SJCRH30 (cell line): Measurements from ENCODE around the gene HOXC11. TPM values are rescaled to one million over a fixed set of nuclear protein-coding genes. Genes with fewer than 3 reads are reported as not detected.
A peak's percentile ranks its signal among the peaks of the same experiment; 100 is the strongest.

ENCODE experiments used
- DNase-seq, 2 experiments: peaks; one replicate each; pipeline ENCODE4 v3.0.0-alpha.2; 2015 to 2020
- H3K27ac ChIP-seq: fragments of 250-450 bp; sonication (Bioruptor Pico); 2 replicates; pipeline ENCODE4 v1.5.1; 2020; ENCODE audit warnings: mild to moderate bottlenecking, moderate library complexity
- H3K27me3 ChIP-seq: fragments of 250-450 bp; sonication (Bioruptor Pico); 2 replicates; pipeline ENCODE4 v1.5.1; 2020; ENCODE audit warnings: mild to moderate bottlenecking, moderate library complexity
- H3K36me3 ChIP-seq: fragments of 250-450 bp; sonication (Bioruptor Pico); 2 replicates; pipeline ENCODE4 v1.5.1; 2020; ENCODE audit warnings: mild to moderate bottlenecking, moderate library complexity
- H3K4me1 ChIP-seq: fragments of 250-450 bp; sonication (Bioruptor Pico); 2 replicates; pipeline ENCODE4 v1.5.1; 2020; ENCODE audit warnings: mild to moderate bottlenecking, moderate library complexity
- H3K4me3 ChIP-seq: fragments of 250-450 bp; sonication (Bioruptor Pico); 2 replicates; pipeline ENCODE4 v1.5.1; 2020; ENCODE audit warnings: mild to moderate bottlenecking, moderate library complexity
- H3K9me3 ChIP-seq: fragments of 250-450 bp; sonication (Bioruptor Pico); replicated peaks from 2 replicates; pipeline ENCODE4 v1.5.1; 2020; ENCODE audit warnings: mild to moderate bottlenecking, moderate library complexity
- total RNA-seq: library from RNA; depleted of rRNA; stranded (reverse); fragments of >200 nt; shearing (Covaris generic); gene quantifications from 2 replicates; pipeline ENCODE4 v1.2.3, GENCODE V29; 2014

HOXC11 gene
- total RNA-seq, 1 experiment from 2014 or later, result 1.1 TPM

- no peaks in the 10 kb centered on the region for H3K4me1 ChIP-seq
- no peak overlapping the region for H3K4me3 ChIP-seq
- no peaks in the 10 kb centered on the region for H3K36me3 ChIP-seq
- H3K27me3 ChIP-seq, result peaks cover 42% of the 10 kb centered on the region
- no peaks in the 10 kb centered on the region for H3K9me3 ChIP-seq
- peak; percentile 74 to 91 for DNase-seq
- no peak overlapping the region for H3K27ac ChIP-seq
Measured at GRCh38 chr12:54005853-54006558, 33.1 kb downstream of the HOXC11 start.

DNA sequence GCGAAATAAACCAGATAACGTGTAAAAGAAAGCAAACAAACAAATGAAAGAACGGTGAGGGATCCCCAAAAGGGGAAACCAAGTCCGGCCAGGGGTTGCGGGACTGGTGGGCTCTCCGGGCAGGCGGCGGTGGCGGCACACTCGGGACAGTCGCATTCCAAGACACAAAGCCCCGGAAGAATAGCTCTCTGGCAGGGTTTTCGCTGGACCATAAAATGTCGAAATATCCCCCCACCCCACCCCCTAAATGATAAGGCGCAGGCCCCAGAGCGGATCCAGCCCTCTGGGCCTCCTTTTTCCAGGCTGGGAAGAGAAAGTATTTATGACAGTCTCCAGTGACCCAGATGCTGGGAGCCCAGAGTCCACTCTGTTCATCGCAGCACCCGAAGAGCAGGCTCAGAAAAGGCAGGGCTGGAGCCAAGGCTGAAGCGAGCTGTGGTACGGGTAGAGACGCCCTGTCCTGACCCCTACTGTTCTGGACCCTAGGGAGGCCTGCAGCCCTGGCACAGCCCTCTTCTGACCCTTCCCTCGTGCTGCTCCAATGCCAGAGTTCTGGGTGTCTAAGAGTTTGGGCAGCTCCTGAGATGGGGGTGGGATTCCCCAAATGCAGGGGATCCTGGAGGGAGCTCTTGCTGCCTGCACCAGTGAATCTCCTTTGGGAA is 33.8 kb downstream of the HOXC11 start:
- H3K4me1 ChIP-seq, result no peaks in the 10 kb centered on the region
- H3K36me3 ChIP-seq, result no peaks in the 10 kb centered on the region
- no peak overlapping the region for H3K27ac ChIP-seq
- no peak overlapping the region for H3K4me3 ChIP-seq
- H3K27me3 ChIP-seq, result peaks cover 47% of the 10 kb centered on the region
- no peak for DNase-seq
- no peaks in the 10 kb centered on the region for H3K9me3 ChIP-seq

GRCh38 chr12:54007538-54008259 is 34.8 kb downstream of the HOXC11 start:
- DNase-seq, result no peak
- Histone ChIP-seq H3K27me3 (peaks cover 47% of the 10 kb centered on the region), H3K9me3 (no peaks in the 10 kb centered on the region), H3K4me3 (no peak overlapping the region), H3K27ac (no peak overlapping the region), H3K4me1 (no peaks in the 10 kb centered on the region), H3K36me3 (no peaks in the 10 kb centered on the region)

GRCh38 chr12:54008260-54008552 is 35.3 kb downstream of the HOXC11 start:
- no peak for DNase-seq
- Histone ChIP-seq H3K9me3 (no peaks in the 10 kb centered on the region), H3K36me3 (no peaks in the 10 kb centered on the region), H3K4me1 (no peaks in the 10 kb centered on the region), H3K27me3 (peaks cover 47% of the 10 kb centered on the region), H3K27ac (no peak overlapping the region), H3K4me3 (no peak overlapping the region)

- H3K4me1 ChIP-seq, result no peaks in the 10 kb centered on the region
- H3K27ac ChIP-seq, result no peak overlapping the region
- no peaks in the 10 kb centered on the region for H3K36me3 ChIP-seq
- H3K27me3 ChIP-seq, result peaks cover 47% of the 10 kb centered on the region
- H3K9me3 ChIP-seq, result no peaks in the 10 kb centered on the region
- DNase-seq, result no peak
- H3K4me3 ChIP-seq, result no peak overlapping the region
Measured at GRCh38 chr12:54009171-54010052, 36.5 kb downstream of the HOXC11 start.

DNA sequence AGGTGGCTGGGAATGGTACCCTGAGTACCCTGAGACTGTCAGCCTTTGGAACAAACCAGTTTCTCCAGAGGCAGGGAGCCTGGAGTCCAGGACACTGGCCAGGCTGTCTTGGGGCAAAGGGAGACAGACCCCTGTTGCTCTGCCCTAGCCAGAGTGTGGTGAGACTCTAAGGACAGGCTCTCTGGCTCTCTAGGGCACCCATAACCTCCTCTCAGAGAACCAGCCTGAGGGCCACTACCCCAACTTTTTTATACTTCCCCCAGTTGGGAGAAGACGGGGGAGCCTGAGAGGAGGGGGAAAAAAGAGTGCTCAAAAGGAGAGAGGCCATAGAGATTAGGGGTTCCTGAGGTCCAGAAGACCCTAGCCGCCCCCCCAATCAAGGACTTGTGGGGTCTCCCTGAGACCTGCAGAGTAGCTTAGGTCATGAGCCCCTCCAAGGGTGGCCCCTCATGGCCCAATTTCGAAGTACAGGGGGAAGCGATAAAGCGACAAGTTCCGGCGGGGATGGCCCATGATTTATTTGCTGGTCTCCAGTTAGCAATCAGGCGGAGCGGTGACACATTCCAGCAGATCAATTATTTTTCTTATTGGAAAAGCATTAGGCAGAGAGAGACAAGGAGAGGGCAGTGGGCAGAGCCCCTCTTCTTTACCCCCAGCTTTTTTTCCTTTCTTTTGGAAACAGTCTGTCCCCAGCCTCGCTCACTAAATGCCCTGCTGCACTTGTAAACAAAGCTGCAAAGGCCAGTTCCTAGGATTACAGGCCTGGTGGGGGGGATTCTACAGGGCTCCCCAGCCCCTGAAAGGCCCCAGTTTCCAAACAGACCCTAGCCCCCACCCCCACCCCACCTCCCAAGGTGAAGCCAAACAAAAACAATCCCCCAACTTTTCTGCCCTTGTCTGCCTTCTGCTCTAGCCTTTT is 37.4 kb downstream of the HOXC11 start:
- H3K4me1 ChIP-seq, result no peaks in the 10 kb centered on the region
- DNase-seq, result no peak
- no peaks in the 10 kb centered on the region for H3K9me3 ChIP-seq
- H3K36me3 ChIP-seq, result no peaks in the 10 kb centered on the region
- no peak overlapping the region for H3K4me3 ChIP-seq
- no peak overlapping the region for H3K27ac ChIP-seq
- H3K27me3 ChIP-seq, result peaks cover 47% of the 10 kb centered on the region

- no peak for DNase-seq
- peaks cover 2% of the 10 kb centered on the region; the same call in 1 of the 2 replicates for H3K4me1 ChIP-seq
Measured at GRCh38 chr12:54010972-54011664, 38.2 kb downstream of the HOXC11 start.

GRCh38 chr12:54011665-54012532 is 39.0 kb downstream of the HOXC11 start:
- peaks cover 2% of the 10 kb centered on the region; the same call in 1 of the 2 replicates for H3K4me1 ChIP-seq
- no peaks in the 10 kb centered on the region for H3K9me3 ChIP-seq
- no peak overlapping the region for H3K27ac ChIP-seq
- H3K27me3 ChIP-seq, result peaks cover 38% of the 10 kb centered on the region
- no peak overlapping the region for H3K4me3 ChIP-seq
- H3K36me3 ChIP-seq, result no peaks in the 10 kb centered on the region
- no peak for DNase-seq

More at GRCh38 chr12:54010972-54011664, 38.2 kb downstream of the HOXC11 start:
- Histone ChIP-seq H3K27ac (no peak overlapping the region), H3K9me3 (no peaks in the 10 kb centered on the region), H3K4me3 (no peak overlapping the region), H3K36me3 (no peaks in the 10 kb centered on the region), H3K27me3 (peaks cover 46% of the 10 kb centered on the region)

- no peak for DNase-seq
- Histone ChIP-seq H3K4me1 (peaks cover 2% of the 10 kb centered on the region; the same call in 1 of the 2 replicates), H3K9me3 (no peaks in the 10 kb centered on the region), H3K4me3 (no peak overlapping the region), H3K27ac (no peak overlapping the region), H3K36me3 (no peaks in the 10 kb centered on the region), H3K27me3 (peaks cover 29% of the 10 kb centered on the region)
Measured at GRCh38 chr12:54012631-54013409, 39.9 kb downstream of the HOXC11 start.

DNA sequence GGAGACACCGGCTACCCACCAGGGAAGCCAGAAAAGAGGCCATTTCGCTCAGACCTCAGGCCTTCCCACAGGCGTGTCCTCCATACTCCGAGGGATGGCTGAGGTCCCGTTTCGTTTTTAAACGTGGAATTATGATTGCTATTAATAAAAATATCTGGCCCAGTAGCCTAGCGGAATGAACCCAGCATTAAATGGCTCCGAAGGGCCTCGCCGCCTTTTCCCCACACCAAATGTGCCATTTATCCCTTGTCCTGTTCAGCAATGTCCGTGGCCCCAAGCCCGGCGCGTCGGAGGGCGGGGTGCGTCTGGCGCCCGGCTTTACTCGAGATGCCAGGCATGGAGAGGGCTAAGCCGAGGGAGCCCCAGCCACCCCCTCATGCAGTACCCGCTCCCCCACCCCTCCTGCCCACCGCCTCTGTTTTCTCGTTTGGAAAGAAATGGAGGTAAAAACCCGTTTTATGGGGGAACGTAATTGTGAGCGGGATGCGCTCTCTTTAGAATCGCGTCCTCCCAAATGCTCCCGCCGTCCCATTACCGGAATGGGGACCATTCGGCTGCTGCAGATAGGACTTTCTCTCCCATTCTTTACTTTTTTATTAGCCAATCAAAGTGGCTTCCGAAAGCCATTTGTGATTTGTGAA is 41.6 kb downstream of the HOXC11 start:
- H3K4me3 ChIP-seq, result no peak overlapping the region
- H3K36me3 ChIP-seq, result no peaks in the 10 kb centered on the region
- no peaks in the 10 kb centered on the region for H3K9me3 ChIP-seq
- peaks cover 18% of the 10 kb centered on the region for H3K27me3 ChIP-seq
- H3K4me1 ChIP-seq, result peaks cover 3% of the 10 kb centered on the region
- H3K27ac ChIP-seq, result no peak overlapping the region
- DNase-seq, result no peak

DNA sequence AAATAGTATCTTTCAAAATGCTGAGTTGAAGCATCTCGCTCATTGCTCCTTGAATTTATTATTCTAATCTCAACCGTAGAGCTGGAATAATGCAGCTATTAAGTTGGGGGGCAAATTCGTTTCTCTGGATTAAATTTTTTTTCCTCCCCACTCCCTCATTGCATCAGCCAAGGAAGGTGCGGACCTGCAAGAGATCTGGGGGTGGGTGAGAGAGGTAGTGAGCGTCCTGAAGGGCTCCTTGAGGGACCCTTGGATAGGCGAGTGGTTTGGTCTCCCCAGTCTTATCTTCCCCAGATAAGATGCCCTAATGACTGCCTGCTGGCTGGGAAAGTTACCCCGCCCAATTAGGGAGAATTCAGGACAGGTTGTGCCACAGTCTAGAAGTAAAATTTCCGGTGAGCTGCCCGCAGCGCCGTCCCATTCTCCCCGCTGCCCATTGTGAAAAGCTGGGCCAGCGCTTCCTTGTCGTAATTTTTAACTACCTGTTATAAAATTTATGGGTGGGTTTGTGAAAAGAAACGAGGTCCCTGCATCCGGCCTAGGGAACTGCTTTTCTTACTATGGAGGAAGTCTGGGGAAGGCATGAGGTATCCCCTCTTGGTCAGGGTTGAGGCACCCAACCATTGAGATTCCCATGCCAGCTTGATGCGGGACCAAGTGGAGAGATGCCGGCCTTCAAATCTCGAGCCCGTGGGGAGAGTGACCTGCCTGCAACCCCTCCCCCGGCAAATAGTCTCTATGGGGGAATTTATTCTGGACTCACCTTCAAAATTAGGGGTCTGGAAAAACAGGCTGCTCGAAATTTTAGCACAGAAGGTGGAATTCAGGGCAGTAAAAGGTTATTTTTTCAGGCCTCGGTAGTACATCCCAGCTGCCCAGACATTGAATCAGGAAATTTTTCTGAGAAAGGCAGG is 42.3 kb downstream of the HOXC11 start:
- no peak for DNase-seq
- Histone ChIP-seq H3K4me1 (peaks cover 6% of the 10 kb centered on the region), H3K4me3 (no peak overlapping the region), H3K36me3 (no peaks in the 10 kb centered on the region), H3K27ac (no peak overlapping the region), H3K27me3 (peaks cover 10% of the 10 kb centered on the region), H3K9me3 (no peaks in the 10 kb centered on the region)
